HCT116 (cell line): Measurements from ENCODE around the gene EBP. TPM values are rescaled to one million over a fixed set of nuclear protein-coding genes. Genes with fewer than 3 reads are reported as not detected.

Experiments used
- ATAC-seq: fragments of 200-7000 bp; cut with Tn5 transposase; 2 replicates; pipeline ENCODE4 v1.9.1; 2020; ENCODE audit warnings: mild to moderate bottlenecking, moderate library complexity
- BruUV-seq: library from RNA; stranded (reverse); fragments of 400-500 nt; replicated peaks from 2 replicates; lab custom pipeline; 2021; lab: Mats Ljungman, UMichigan
- CTCF ChIA-PET: fragments of 300-600 bp; sonication (Branson Sonifier 250); formaldehyde crosslinking; loops from one replicate; lab custom pipeline; 2021; ENCODE audit warnings: antibody characterized with exemption; lab: Charles Lee
- POLR2A ChIA-PET: fragments of 300-600, 350-600 bp; sonication (Branson Sonifier 250); formaldehyde crosslinking; loops from one replicate; lab custom pipeline; 2021; ENCODE audit warnings: antibody characterized with exemption; lab: Charles Lee
- RAD21 ChIA-PET, 2 experiments: fragments of 300-600 bp; sonication (Branson Sonifier 250); formaldehyde crosslinking; loops; one replicate each; lab custom pipeline; 2023; ENCODE audit warnings: low total read pairs in 2 of 2; ENCODE audit not compliant: uncharacterized antibody in 2 of 2, unreplicated experiment in 2 of 2, low non-redundant PET in 1 of 2; lab: Charles Lee
- DNase-seq: peaks from one replicate; pipeline ENCODE4 v3.0.0-alpha.2; 2010; ENCODE audit warnings: low read depth, low spot score
- H2AFZ ChIP-seq: fragments of 200-600 bp; shearing (Covaris generic), sonication (generic); 2 replicates; pipeline ENCODE4 v1.6.1; 2017; ENCODE audit warnings: low read depth, mixed run types, mixed read lengths, antibody characterized with exemption, low read length; ENCODE audit not compliant: poor library complexity, severe bottlenecking
- H3K27ac ChIP-seq: 2 replicates; pipeline ENCODE4 v1.5.1; 2012; ENCODE audit warnings: low read depth, low read length
- H3K27me3 ChIP-seq: fragments of 200-600 bp; sonication (generic); 2 replicates; pipeline ENCODE4 v1.6.1; 2016; ENCODE audit warnings: mixed run types, low read length, mixed read lengths; ENCODE audit not compliant: insufficient read depth
- H3K36me3 ChIP-seq, 2 experiments: fragments of 200-500 bp in 1 of 2; fragments of 200-600 bp in 1 of 2; sonication (Bioruptor generic) in 1 of 2; sonication (generic) in 1 of 2; 2 replicates each; pipeline versions ENCODE4 v1.5.1 to v1.6.1; 2014 to 2016; ENCODE audit warnings: low read length in 2 of 2, inconsistent platforms in 1 of 2, mixed read lengths in 1 of 2, mixed run types in 1 of 2; ENCODE audit not compliant: insufficient read depth in 2 of 2, control insufficient read depth in 1 of 2
- H3K4me1 ChIP-seq, 2 experiments: fragments of 200-600 bp in 1 of 2; sonication (generic) in 1 of 2; 2 replicates each; pipeline versions ENCODE4 v1.5.1 to v1.6.1; 2012 to 2017; ENCODE audit warnings: low read length in 2 of 2, inconsistent platforms in 1 of 2, mild to moderate bottlenecking in 1 of 2, mixed read lengths in 1 of 2, mixed run types in 1 of 2, moderate library complexity in 1 of 2; ENCODE audit not compliant: insufficient read depth in 2 of 2, control insufficient read depth in 1 of 2
- H3K4me2 ChIP-seq: fragments of 200-600 bp; sonication (generic); 2 replicates; pipeline ENCODE4 v1.6.1; 2017; ENCODE audit warnings: mixed run types, low read length, mixed read lengths
- H3K4me3 ChIP-seq, 2 experiments: fragments of 200-600 bp in 1 of 2; sonication (generic) in 1 of 2; replicated peaks in 1 of 2; 2 replicates each; pipeline ENCODE4 v1.5.1; 2011 to 2016; ENCODE audit warnings: low read length in 2 of 2, control low read depth in 1 of 2, low read depth in 1 of 2, mild to moderate bottlenecking in 1 of 2, mixed read lengths in 1 of 2, mixed run types in 1 of 2
- H3K79me2 ChIP-seq: fragments of 200-600 bp; sonication (generic); 2 replicates; pipeline ENCODE4 v1.6.1; 2017; ENCODE audit warnings: mild to moderate bottlenecking, mixed run types, low read length, moderate library complexity, mixed read lengths; ENCODE audit not compliant: insufficient read depth
- H3K9ac ChIP-seq: fragments of 200-600 bp; sonication (generic); 2 replicates; pipeline ENCODE4 v1.6.1; 2016; ENCODE audit warnings: low read length, mixed read lengths
- H3K9me2 ChIP-seq: fragments of 200-600 bp; sonication (generic), shearing (Covaris generic); 2 replicates; pipeline ENCODE4 v1.6.1; 2017; ENCODE audit warnings: mixed run types, mild to moderate bottlenecking, moderate library complexity; ENCODE audit not compliant: insufficient read depth
- H3K9me3 ChIP-seq, 2 experiments: fragments of 200-500 bp in 1 of 2; fragments of 200-600 bp in 1 of 2; sonication (Bioruptor generic) in 1 of 2; sonication (generic) in 1 of 2; 2 replicates each; pipeline ENCODE4 v1.6.1; 2014 to 2017; ENCODE audit warnings: low read length in 2 of 2, mixed read lengths in 2 of 2, inconsistent platforms in 1 of 2, low read depth in 1 of 2, mild to moderate bottlenecking in 1 of 2, mixed run types in 1 of 2, moderate library complexity in 1 of 2; ENCODE audit not compliant: control insufficient read depth in 1 of 2, insufficient read depth in 1 of 2
- H4K20me1 ChIP-seq: fragments of 200-600 bp; sonication (generic), shearing (Covaris generic); 2 replicates; pipeline ENCODE4 v1.6.1; 2017; ENCODE audit warnings: mixed run types, mild to moderate bottlenecking, moderate library complexity; ENCODE audit not compliant: insufficient read depth
- CEBPB ChIP-seq: IDR thresholded peaks from 2 replicates; pipeline ENCODE4 v1.6.1; 2012; ENCODE audit warnings: low read depth
- CTCF ChIP-seq, 3 experiments: fragments of 200-600 bp in 1 of 3; sonication (generic) in 1 of 3; IDR thresholded peaks in 2 of 3; conservative IDR thresholded peaks in 1 of 3; 2 replicates each; pipeline ENCODE4 v1.5.1; 2012 to 2017; ENCODE audit warnings: low read depth in 2 of 3, low read length in 2 of 3, antibody characterized with exemption in 1 of 3, borderline replicate concordance in 1 of 3, control low read depth in 1 of 3, mild to moderate bottlenecking in 1 of 3, mixed read lengths in 1 of 3, mixed run types in 1 of 3, moderate library complexity in 1 of 3; ENCODE audit not compliant: insufficient read depth in 1 of 3
- EZH2 ChIP-seq: fragments of 200-600 bp; sonication (generic); IDR thresholded peaks from 2 replicates; pipeline ENCODE4 v1.6.1; 2017; ENCODE audit warnings: antibody characterized with exemption, mixed run types
- JUND ChIP-seq: IDR thresholded peaks from 2 replicates; pipeline ENCODE4 v1.6.1; 2012
- POLR2A ChIP-seq: IDR thresholded peaks from 2 replicates; pipeline ENCODE4 v1.7.0; 2011; ENCODE audit warnings: borderline replicate concordance; ENCODE audit not compliant: insufficient read depth, insufficient read length; ENCODE audit errors: extremely low read depth
- POLR2AphosphoS5 ChIP-seq: IDR thresholded peaks from 2 replicates; pipeline ENCODE4 v1.6.1; 2011; ENCODE audit warnings: mild to moderate bottlenecking, low read depth, low read length, moderate library complexity
- RAD21 ChIP-seq: IDR thresholded peaks from 2 replicates; pipeline ENCODE4 v1.6.1; 2012; ENCODE audit warnings: low read depth, mild to moderate bottlenecking
- YY1 ChIP-seq: IDR thresholded peaks from 2 replicates; pipeline ENCODE4 v1.6.1; 2011; ENCODE audit warnings: low read length, low read depth, moderate library complexity, mild to moderate bottlenecking; ENCODE audit not compliant: insufficient replicate concordance; ENCODE audit errors: extremely low read depth
- ZBTB33 ChIP-seq: IDR thresholded peaks from 2 replicates; pipeline ENCODE4 v1.6.1; 2011; ENCODE audit warnings: mild to moderate bottlenecking, low read length, moderate library complexity; ENCODE audit not compliant: insufficient replicate concordance; ENCODE audit errors: extremely low read depth
- ZFX ChIP-seq: fragments of 450-650 bp; IDR thresholded peaks from 2 replicates; pipeline ENCODE4 v1.6.1; 2017
- ZNF274 ChIP-seq: fragments of 200-500 bp; sonication (Bioruptor generic); IDR thresholded peaks from 2 replicates; pipeline ENCODE4 v1.6.1; 2014; ENCODE audit warnings: mild to moderate bottlenecking, low read depth, low read length, inconsistent platforms
- intact Hi-C: fragments of 100-400 bp; cut with micrococcal nuclease; formaldehyde crosslinking; loops from 2 replicates; pipeline ENCODE4 v1.10.0; 2022
- total RNA-seq: library from RNA; stranded (reverse); gene quantifications from one replicate; pipeline ENCODE4 v1.2.1, GENCODE V29; 2021; ENCODE audit not compliant: unreplicated experiment
- TF ChIP-seq, protein P1 (sequence below): IDR thresholded peaks from 2 replicates; pipeline ENCODE4 v1.6.1; 2012
- TF ChIP-seq, protein P2 (sequence below): IDR thresholded peaks from 2 replicates; pipeline ENCODE4 v1.6.1; 2012; ENCODE audit warnings: low read depth

EBP gene
- total RNA-seq, 1 experiment from 2014 or later = 93.8 TPM

DNA sequence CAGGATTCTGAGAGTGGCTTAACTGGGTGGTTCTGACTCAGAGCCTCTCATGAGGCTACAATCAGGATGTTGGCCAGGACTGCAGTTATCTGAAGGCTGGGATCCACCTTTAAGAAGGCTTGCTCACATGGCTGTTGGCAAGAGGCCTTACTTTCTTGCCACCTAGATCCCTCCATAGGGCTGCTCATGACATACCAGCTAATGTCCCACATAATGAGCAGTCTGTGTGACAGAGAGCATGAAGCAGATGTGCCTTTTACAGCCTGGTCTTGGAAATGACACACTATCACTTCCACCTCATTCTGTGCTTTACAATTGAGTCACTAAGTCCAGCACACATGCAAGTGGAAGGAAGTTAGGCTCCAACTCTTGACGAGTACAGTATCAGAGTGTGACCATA lies 48.4 kb downstream of the EBP start:
- ChIA-PET CTCF (no interaction called here), RAD21 (no interaction called here)
- Histone ChIP-seq H3K36me3 (peaks cover 0 to under 1% of the 10 kb centered on the region in 2 experiments; a peak in 1 of 4 replicates), H3K4me1 (peaks cover 0 to 4% of the 10 kb centered on the region in 2 experiments; a peak in 1 of 4 replicates), H3K4me3 (no peak overlapping the region), H3K27ac (no peak overlapping the region), H3K9me2 (no peaks in the 10 kb centered on the region), H3K9me3 (no peaks in the 10 kb centered on the region), H3K9ac (no peak overlapping the region), H3K27me3 (no peaks in the 10 kb centered on the region), H3K79me2 (peaks cover 2% of the 10 kb centered on the region), H4K20me1 (no peaks in the 10 kb centered on the region)
- intact Hi-C loops = loop anchor here (10.0 kb wide), 1 partner anchor 95 kb away; the partner anchor contains the start of genes FTSJ1 and SLC38A5
- DNase-seq (no peak), ATAC-seq (no peak)
- BruUV-seq = no TSS peak
- TF ChIP-seq CEBPB = no peak
- no peak for TF ChIP-seq ZFX
- TF ChIP-seq, protein P1, sequence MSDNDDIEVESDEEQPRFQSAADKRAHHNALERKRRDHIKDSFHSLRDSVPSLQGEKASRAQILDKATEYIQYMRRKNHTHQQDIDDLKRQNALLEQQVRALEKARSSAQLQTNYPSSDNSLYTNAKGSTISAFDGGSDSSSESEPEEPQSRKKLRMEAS = no peak
- no peak for TF ChIP-seq EZH2
- no peak for TF ChIP-seq JUND
- TF ChIP-seq, protein P2, sequence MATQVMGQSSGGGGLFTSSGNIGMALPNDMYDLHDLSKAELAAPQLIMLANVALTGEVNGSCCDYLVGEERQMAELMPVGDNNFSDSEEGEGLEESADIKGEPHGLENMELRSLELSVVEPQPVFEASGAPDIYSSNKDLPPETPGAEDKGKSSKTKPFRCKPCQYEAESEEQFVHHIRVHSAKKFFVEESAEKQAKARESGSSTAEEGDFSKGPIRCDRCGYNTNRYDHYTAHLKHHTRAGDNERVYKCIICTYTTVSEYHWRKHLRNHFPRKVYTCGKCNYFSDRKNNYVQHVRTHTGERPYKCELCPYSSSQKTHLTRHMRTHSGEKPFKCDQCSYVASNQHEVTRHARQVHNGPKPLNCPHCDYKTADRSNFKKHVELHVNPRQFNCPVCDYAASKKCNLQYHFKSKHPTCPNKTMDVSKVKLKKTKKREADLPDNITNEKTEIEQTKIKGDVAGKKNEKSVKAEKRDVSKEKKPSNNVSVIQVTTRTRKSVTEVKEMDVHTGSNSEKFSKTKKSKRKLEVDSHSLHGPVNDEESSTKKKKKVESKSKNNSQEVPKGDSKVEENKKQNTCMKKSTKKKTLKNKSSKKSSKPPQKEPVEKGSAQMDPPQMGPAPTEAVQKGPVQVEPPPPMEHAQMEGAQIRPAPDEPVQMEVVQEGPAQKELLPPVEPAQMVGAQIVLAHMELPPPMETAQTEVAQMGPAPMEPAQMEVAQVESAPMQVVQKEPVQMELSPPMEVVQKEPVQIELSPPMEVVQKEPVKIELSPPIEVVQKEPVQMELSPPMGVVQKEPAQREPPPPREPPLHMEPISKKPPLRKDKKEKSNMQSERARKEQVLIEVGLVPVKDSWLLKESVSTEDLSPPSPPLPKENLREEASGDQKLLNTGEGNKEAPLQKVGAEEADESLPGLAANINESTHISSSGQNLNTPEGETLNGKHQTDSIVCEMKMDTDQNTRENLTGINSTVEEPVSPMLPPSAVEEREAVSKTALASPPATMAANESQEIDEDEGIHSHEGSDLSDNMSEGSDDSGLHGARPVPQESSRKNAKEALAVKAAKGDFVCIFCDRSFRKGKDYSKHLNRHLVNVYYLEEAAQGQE = no peak
- TF ChIP-seq ZNF274 = no peak
- TF ChIP-seq ZBTB33 = no peak
- TF ChIP-seq RAD21 = no peak
- no peak for TF ChIP-seq POLR2A
- TF ChIP-seq CTCF (IDR thresholded peaks at IDR 0.05 in 2 of 3, conservative IDR thresholded peaks at IDR 0.05 in 1 of 3; ENCODE audit: borderline replicate concordance in 1 of 3, insufficient read depth in 1 of 3, low read depth in 2 of 3, low read length in 2 of 3) = no peak
- TF ChIP-seq YY1 = no peak
- no peak for TF ChIP-seq POLR2AphosphoS5
- TF ChIP-seq, all 23 proteins: peak for 0
- Histone ChIP-seq H3K4me2 (no peak overlapping the region), H2AFZ (no peak overlapping the region)
- POLR2A ChIA-PET = no interaction called here
